Upper lobe of left lung (tissue), 6 donors: ENCODE results near the gene ZNF326. TPM values are rescaled to one million over a fixed set of nuclear protein-coding genes. Genes with fewer than 3 reads are reported as not detected.

Experiments used
- ATAC-seq, 2 donors: fragments of 200-7000 bp; cut with Tn5 transposase; one replicate each; pipeline ENCODE4 v1.9.1; 2022; ENCODE audit warnings: mild to moderate bottlenecking in 2 of 2, moderate library complexity in 2 of 2; ENCODE audit not compliant: low FRiP score in 2 of 2
- DNase-seq, 2 donors: peaks; one replicate each; pipeline ENCODE4 v3.0.0-alpha.2; 2019 to 2020
- H3K27ac ChIP-seq, 4 donors: fragments of 200-600 bp; sonication (generic); one replicate each; pipeline ENCODE4 v1.5.1; 2016 to 2019
- H3K27me3 ChIP-seq, 4 donors: fragments of 200-600 bp; sonication (generic); one replicate each; pipeline ENCODE4 v1.5.1; 2017 to 2019
- H3K36me3 ChIP-seq, 4 donors: fragments of 200-600 bp; sonication (generic); one replicate each; pipeline ENCODE4 v1.5.1; 2016 to 2019
- H3K4me1 ChIP-seq, 4 donors: fragments of 200-600 bp; sonication (generic); one replicate each; pipeline ENCODE4 v1.5.1; 2018 to 2019
- H3K4me3 ChIP-seq, 4 donors: fragments of 200-600 bp; sonication (generic); one replicate each; pipeline ENCODE4 v1.5.1; 2017 to 2019; ENCODE audit warnings: mild to moderate bottlenecking in 2 of 4, moderate library complexity in 1 of 4
- H3K9me3 ChIP-seq, 4 donors: fragments of 200-600 bp; sonication (generic); one replicate each; pipeline ENCODE4 v1.5.1; 2018 to 2019
- EP300 ChIP-seq, 4 donors: sonication (generic); formaldehyde crosslinking; IDR thresholded peaks; one replicate each; pipeline ENCODE4 v1.5.1; 2017; ENCODE audit warnings: antibody characterized with exemption in 4 of 4, control low read depth in 2 of 4
- POLR2A ChIP-seq, 4 donors: fragments of 450-650 bp; IDR thresholded peaks; one replicate each; pipeline ENCODE4 v1.5.1; 2016 to 2017; ENCODE audit warnings: antibody characterized with exemption in 4 of 4, mild to moderate bottlenecking in 2 of 4
- POLR2AphosphoS5 ChIP-seq, 2 donors: sonication (generic); formaldehyde crosslinking; IDR thresholded peaks; one replicate each; pipeline ENCODE4 v1.5.1; 2017; ENCODE audit warnings: antibody characterized with exemption in 2 of 2
- WGBS, 2 donors: methylation state at CpG; one replicate each; pipeline ENCODE4 v1.1.5; 2017 to 2018; 5-methylcytosine and 5-hydroxymethylcytosine counted together
- total RNA-seq, 6 donors: library from RNA; depleted of rRNA in 4 of 6; stranded (reverse); fragments of >200 nt in 4 of 6; gene quantifications; one replicate each; pipeline versions ENCODE4 v1.1.0 to v1.2.1, GENCODE V29; 2016 to 2021
- TF ChIP-seq, protein P1 (sequence below), 6 experiments: fragments of 450-650 bp in 4 of 6; fragments of 200-600 bp in 2 of 6; sonication (generic) in 2 of 6; IDR thresholded peaks; one replicate each; pipeline ENCODE4 v1.5.1; 2016 to 2019; ENCODE audit warnings: antibody characterized with exemption in 6 of 6
- donor health status: DM: no; HTN: no; CAD: no; lungs with moderate emphysema.
- donor health status: DM: no; HTN: yes; CAD: no; lungs with severe emphysema.

The ZNF326 gene
- total RNA-seq, 6 donors from 2014 or later = 9.2 to 32.5 (median 17.4) TPM

GRCh38 chr1:89949991-89950624 lies 44.8 kb upstream of the ZNF326 start:
- H3K27ac ChIP-seq = no peak overlapping the region
- H3K27me3 ChIP-seq = no peaks in the 10 kb centered on the region
- WGBS, 2 donors = 26 to 30% methylated on average over 1 of the region's 1 CpG
- DNase-seq (no peak), ATAC-seq (no peak)
- no peaks in the 10 kb centered on the region for H3K9me3 ChIP-seq
- no peak for TF ChIP-seq POLR2A (IDR thresholded peaks at IDR 0.05)
- no peak for TF ChIP-seq POLR2AphosphoS5 (IDR thresholded peaks at IDR 0.05)
- TF ChIP-seq, protein P1, sequence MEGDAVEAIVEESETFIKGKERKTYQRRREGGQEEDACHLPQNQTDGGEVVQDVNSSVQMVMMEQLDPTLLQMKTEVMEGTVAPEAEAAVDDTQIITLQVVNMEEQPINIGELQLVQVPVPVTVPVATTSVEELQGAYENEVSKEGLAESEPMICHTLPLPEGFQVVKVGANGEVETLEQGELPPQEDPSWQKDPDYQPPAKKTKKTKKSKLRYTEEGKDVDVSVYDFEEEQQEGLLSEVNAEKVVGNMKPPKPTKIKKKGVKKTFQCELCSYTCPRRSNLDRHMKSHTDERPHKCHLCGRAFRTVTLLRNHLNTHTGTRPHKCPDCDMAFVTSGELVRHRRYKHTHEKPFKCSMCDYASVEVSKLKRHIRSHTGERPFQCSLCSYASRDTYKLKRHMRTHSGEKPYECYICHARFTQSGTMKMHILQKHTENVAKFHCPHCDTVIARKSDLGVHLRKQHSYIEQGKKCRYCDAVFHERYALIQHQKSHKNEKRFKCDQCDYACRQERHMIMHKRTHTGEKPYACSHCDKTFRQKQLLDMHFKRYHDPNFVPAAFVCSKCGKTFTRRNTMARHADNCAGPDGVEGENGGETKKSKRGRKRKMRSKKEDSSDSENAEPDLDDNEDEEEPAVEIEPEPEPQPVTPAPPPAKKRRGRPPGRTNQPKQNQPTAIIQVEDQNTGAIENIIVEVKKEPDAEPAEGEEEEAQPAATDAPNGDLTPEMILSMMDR (IDR thresholded peaks at IDR 0.05) = no peak
- TF ChIP-seq EP300 (IDR thresholded peaks at IDR 0.05) = no peak
- no peaks in the 10 kb centered on the region for H3K36me3 ChIP-seq
- no peak overlapping the region for H3K4me3 ChIP-seq
- no peaks in the 10 kb centered on the region for H3K4me1 ChIP-seq

- no peaks in the 10 kb centered on the region for H3K27me3 ChIP-seq
- DNase-seq (no peak), ATAC-seq (no peak)
- WGBS, 2 donors = 92 to 95% methylated on average over 2 of the region's 2 CpGs
- TF ChIP-seq EP300 (IDR thresholded peaks at IDR 0.05) = no peak
- no peak for TF ChIP-seq POLR2AphosphoS5 (IDR thresholded peaks at IDR 0.05)
- no peaks in the 10 kb centered on the region for H3K9me3 ChIP-seq
- H3K27ac ChIP-seq = no peak overlapping the region
- H3K4me3 ChIP-seq = no peak overlapping the region
- no peaks in the 10 kb centered on the region for H3K36me3 ChIP-seq
- no peaks in the 10 kb centered on the region for H3K4me1 ChIP-seq
Measured at GRCh38 chr1:89950703-89951102, 44.2 kb upstream of the ZNF326 start.

- Histone ChIP-seq H3K27ac (no peak overlapping the region), H3K4me3 (no peak overlapping the region), H3K36me3 (no peaks in the 10 kb centered on the region), H3K9me3 (no peaks in the 10 kb centered on the region), H3K27me3 (no peaks in the 10 kb centered on the region), H3K4me1 (no peaks in the 10 kb centered on the region)
- DNase-seq (no peak), ATAC-seq (no peak)
- no peak for TF ChIP-seq POLR2AphosphoS5 (IDR thresholded peaks at IDR 0.05)
- no peak for TF ChIP-seq POLR2A (IDR thresholded peaks at IDR 0.05)
- TF ChIP-seq EP300 (IDR thresholded peaks at IDR 0.05) = no peak
- TF ChIP-seq, protein P1 (IDR thresholded peaks at IDR 0.05) = no peak
- WGBS, 2 donors = 92 to 93% methylated on average over 5 of the region's 5 CpGs
Measured at GRCh38 chr1:89951766-89952604, 42.9 kb upstream of the ZNF326 start.

GRCh38 chr1:89952605-89953130 lies 42.2 kb upstream of the ZNF326 start:
- no peak overlapping the region for H3K27ac ChIP-seq
- no peak for ATAC-seq
- no peaks in the 10 kb centered on the region for H3K4me1 ChIP-seq
- TF ChIP-seq, protein P1 (IDR thresholded peaks at IDR 0.05) = no peak
- TF ChIP-seq POLR2AphosphoS5 (IDR thresholded peaks at IDR 0.05) (no peak), POLR2A (IDR thresholded peaks at IDR 0.05) (no peak), EP300 (IDR thresholded peaks at IDR 0.05) (no peak)
- H3K36me3 ChIP-seq = no peaks in the 10 kb centered on the region
- H3K4me3 ChIP-seq = no peak overlapping the region
- H3K9me3 ChIP-seq = no peaks in the 10 kb centered on the region
- 94 to 98% methylated on average over 2 of the region's 2 CpGs for WGBS, 2 donors
- no peak for DNase-seq
- no peaks in the 10 kb centered on the region for H3K27me3 ChIP-seq

GRCh38 chr1:89953131-89953626 lies 41.7 kb upstream of the ZNF326 start:
- TF ChIP-seq, protein P1 (IDR thresholded peaks at IDR 0.05) = no peak
- no peak for TF ChIP-seq EP300 (IDR thresholded peaks at IDR 0.05)
- no peak for TF ChIP-seq POLR2AphosphoS5 (IDR thresholded peaks at IDR 0.05)
- no peak for TF ChIP-seq POLR2A (IDR thresholded peaks at IDR 0.05)
- no peaks in the 10 kb centered on the region for H3K27me3 ChIP-seq
- no peak overlapping the region for H3K4me3 ChIP-seq
- H3K9me3 ChIP-seq = no peaks in the 10 kb centered on the region
- no peaks in the 10 kb centered on the region for H3K36me3 ChIP-seq
- WGBS, 2 donors = 32 to 70% methylated on average over 1 of the region's 1 CpG
- no peak overlapping the region for H3K27ac ChIP-seq
- ATAC-seq (peak in 1 of 2 donors; percentile 88), DNase-seq (peak in 1 of 2 donors; percentile 26)
- no peaks in the 10 kb centered on the region for H3K4me1 ChIP-seq
